Activated naive CD8-positive, alpha-beta T cell treated with anti-CD3 and anti-CD28 coated beads, Interleukin-2, amount 50 U/mL, for 24 hours (primary cell): ENCODE results near the gene C1QTNF3.

ENCODE experiments used
- ATAC-seq: fragments of 150-1000 bp; cut with Tn5 transposase; one replicate; pipeline ENCODE4 v1.10.0; 2021
- DNase-seq: peaks from one replicate; pipeline ENCODE4 v3.0.0; 2021
- H3K27ac Mint-ChIP-seq: one replicate; pipeline ENCODE4 v1.8.0; 2021; ENCODE audit warnings: mild to moderate bottlenecking, mixed read lengths
- H3K27me3 Mint-ChIP-seq: one replicate; pipeline ENCODE4 v1.8.0; 2021; ENCODE audit warnings: mixed read lengths
- H3K36me3 Mint-ChIP-seq: one replicate; pipeline ENCODE4 v1.8.0; 2021; ENCODE audit warnings: low read depth, mixed read lengths
- H3K4me1 Mint-ChIP-seq: one replicate; pipeline ENCODE4 v1.8.0; 2021; ENCODE audit warnings: mixed read lengths
- H3K4me3 Mint-ChIP-seq: one replicate; pipeline ENCODE4 v1.8.0; 2021; ENCODE audit warnings: mild to moderate bottlenecking, moderate library complexity, mixed read lengths
- H3K9me3 Mint-ChIP-seq: one replicate; pipeline ENCODE4 v1.8.0; 2021; ENCODE audit warnings: mixed read lengths

The C1QTNF3 gene

DNA sequence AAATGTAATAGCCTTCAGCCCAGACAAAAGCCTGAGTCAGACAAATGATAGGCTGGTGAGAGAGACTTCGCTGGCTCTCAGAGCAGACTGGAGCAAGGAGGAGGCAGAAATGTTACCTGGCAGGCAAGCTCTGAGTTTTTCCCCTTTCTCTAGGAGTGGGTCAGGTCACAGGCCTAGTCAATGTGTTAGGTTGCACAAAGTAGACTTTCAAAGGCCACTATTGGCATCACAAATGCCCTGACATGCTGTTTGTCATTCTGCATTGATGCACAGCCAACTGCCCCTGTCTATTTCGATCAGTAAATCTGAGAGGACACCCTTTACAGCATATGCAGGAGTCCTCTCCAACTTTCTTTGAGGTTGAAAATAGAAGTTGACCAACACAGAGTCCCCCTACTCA is 15.5 kb upstream of the C1QTNF3 start:
- ATAC-seq, result no peak
- DNase-seq, result no peak
- no peak overlapping the region for H3K4me3 Mint-ChIP-seq
- H3K27me3 Mint-ChIP-seq, result no peaks in the 10 kb centered on the region
- H3K4me1 Mint-ChIP-seq, result peaks cover 2% of the 10 kb centered on the region
- H3K27ac Mint-ChIP-seq, result no peak overlapping the region
- no peaks in the 10 kb centered on the region for H3K9me3 Mint-ChIP-seq
- peaks cover 8% of the 10 kb centered on the region for H3K36me3 Mint-ChIP-seq

DNA sequence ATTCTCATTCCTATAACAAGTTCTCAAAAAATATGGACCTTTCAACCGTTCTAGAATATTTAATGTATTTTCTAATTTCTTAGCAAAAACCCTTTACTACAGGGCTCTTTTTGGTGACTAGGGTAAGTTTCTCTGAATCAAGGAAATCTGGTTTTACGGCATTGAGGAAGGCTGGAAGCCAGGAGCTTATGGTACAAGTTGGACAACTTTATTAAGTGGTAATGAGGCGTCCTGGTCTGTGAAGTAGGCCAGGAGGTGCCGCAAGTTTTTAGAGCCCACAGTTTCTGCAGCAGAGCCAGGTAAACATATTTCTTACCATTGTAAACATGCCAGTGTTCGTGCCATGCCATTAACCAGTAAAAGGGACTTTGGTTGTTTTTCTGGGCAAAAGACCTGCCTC is 14.6 kb upstream of the C1QTNF3 start:
- DNase-seq (no peak), ATAC-seq (no peak)
- no peaks in the 10 kb centered on the region for H3K9me3 Mint-ChIP-seq
- no peak overlapping the region for H3K4me3 Mint-ChIP-seq
- H3K27ac Mint-ChIP-seq, result no peak overlapping the region
- H3K36me3 Mint-ChIP-seq, result peaks cover 8% of the 10 kb centered on the region
- H3K27me3 Mint-ChIP-seq, result no peaks in the 10 kb centered on the region
- H3K4me1 Mint-ChIP-seq, result peaks cover 2% of the 10 kb centered on the region

DNA sequence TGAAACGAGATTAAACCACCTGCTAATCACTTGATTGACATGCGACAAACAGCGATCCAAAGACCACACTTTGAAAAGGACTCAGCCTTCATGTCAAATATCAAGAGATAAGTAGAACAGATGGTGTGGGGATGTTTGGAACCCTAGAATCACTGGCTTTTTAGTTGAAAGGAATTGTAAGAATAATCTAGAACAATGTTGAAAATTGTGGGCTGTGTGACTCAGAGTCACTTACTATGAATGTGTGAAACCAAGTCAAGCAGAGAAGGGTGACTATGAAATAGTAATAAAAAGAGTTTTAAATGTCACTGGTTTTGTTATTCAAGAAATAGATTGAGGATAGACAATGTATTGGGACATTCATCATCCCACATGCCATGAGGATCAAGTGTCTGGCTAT is 14.1 kb upstream of the C1QTNF3 start:
- DNase-seq (no peak), ATAC-seq (no peak)
- Mint-ChIP-seq H3K9me3 (no peaks in the 10 kb centered on the region), H3K4me1 (peaks cover 2% of the 10 kb centered on the region), H3K4me3 (no peak overlapping the region), H3K36me3 (peaks cover 8% of the 10 kb centered on the region), H3K27ac (no peak overlapping the region), H3K27me3 (no peaks in the 10 kb centered on the region)

DNA sequence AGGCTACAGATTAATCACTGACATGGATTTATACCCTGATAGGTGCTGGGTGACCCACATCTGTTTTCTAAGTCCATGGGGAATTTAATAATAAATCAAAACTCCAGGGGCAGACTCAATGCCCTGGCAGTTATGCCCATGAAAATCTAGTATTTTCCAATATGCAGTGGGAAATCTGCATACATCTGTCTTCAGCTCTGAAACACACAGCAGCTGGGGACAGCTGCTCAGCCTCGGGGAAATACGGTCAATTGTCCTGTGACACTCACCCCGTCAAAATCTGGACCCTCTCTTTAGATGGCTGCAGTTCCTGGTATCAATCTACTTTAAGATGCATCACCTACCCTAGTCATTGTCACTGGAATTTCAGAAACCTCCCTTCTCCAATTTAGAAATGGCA is 12.7 kb upstream of the C1QTNF3 start:
- Mint-ChIP-seq H3K9me3 (no peaks in the 10 kb centered on the region), H3K27ac (no peak overlapping the region), H3K4me1 (peaks cover 2% of the 10 kb centered on the region), H3K36me3 (peaks cover 8% of the 10 kb centered on the region), H3K27me3 (no peaks in the 10 kb centered on the region), H3K4me3 (no peak overlapping the region)
- ATAC-seq (no peak), DNase-seq (no peak)

DNA sequence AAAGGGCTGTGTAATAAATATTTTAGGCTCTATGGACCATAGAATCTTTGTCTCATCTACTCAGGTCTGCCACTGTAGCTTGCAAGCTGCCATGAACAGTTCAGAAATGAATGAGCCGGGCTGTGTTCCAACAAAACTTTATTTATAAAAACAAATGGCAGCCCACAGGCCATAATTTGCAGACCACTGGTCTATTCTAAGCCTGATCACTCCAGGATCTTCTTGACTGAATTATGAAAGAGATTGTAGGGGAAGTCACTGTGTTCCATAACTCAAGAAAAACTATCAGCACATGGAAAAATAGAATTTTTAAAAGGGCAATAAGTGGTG is 11.4 kb upstream of the C1QTNF3 start:
- Mint-ChIP-seq H3K9me3 (no peaks in the 10 kb centered on the region), H3K36me3 (peaks cover 11% of the 10 kb centered on the region), H3K4me1 (peaks cover 2% of the 10 kb centered on the region), H3K27ac (no peak overlapping the region), H3K4me3 (no peak overlapping the region), H3K27me3 (no peaks in the 10 kb centered on the region)
- DNase-seq (no peak), ATAC-seq (no peak)

DNA sequence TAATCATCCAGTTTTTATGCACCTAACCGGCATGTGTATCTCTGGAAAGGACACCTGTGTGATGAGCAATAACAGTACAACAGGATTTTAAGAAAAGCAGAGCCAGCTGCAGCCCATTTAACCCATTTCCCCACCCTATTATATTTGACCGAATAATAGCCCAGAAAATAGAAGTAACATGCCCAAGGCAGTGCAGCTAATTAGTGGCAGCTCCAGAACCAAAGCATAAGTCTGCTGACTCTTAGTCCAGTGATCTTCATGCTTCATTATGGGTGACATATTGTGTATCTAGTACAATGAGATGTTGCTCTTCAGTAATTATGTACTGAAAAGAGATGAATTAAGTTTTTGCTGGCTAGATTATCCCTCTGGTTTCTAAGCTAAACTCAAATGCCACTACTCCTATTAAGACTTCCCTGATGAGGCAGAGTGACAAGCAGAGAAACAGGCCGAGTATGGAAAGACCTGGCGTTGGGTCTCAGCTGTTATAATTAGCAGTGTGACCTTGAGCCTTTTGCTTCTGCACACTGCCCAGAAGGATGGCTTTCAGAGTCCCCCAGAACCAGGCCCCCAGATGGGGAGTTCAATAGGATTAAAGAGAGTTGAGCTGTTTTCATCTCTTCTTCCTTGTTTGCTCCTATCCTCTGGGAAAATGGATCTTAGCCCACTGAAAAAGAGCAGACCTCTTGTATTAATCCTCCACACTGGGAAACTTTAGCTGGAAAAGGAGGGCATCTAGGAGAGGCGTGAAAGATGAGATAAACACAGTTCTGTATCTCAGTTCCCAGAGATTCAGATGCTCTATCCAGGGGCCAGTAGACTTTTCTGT is 10.8 kb upstream of the C1QTNF3 start:
- Mint-ChIP-seq H3K9me3 (no peaks in the 10 kb centered on the region), H3K4me1 (peaks cover 2% of the 10 kb centered on the region), H3K27me3 (no peaks in the 10 kb centered on the region), H3K27ac (no peak overlapping the region), H3K36me3 (peaks cover 11% of the 10 kb centered on the region), H3K4me3 (no peak overlapping the region)
- no peak for ATAC-seq
- DNase-seq, result no peak

DNA sequence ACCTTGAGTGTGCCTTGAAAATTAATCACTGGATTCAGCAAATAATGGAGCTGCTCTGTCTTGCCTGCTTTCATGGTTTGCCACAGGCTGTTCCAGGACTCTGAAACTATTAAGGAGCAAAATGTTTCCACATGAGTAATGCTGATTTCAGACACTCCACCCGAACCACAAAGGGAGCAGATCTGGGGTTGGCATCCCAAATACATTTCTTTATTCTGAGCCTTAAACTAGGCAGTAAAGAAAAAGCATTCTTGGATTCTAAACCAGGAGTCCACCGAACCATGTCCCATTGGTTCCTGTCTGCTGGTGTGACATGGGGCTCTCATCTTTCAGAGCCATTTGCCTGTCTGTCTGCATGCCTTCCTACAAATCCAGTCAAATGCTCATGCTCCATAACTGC is 10.1 kb upstream of the C1QTNF3 start:
- ATAC-seq (no peak), DNase-seq (no peak)
- H3K27me3 Mint-ChIP-seq, result no peaks in the 10 kb centered on the region
- no peaks in the 10 kb centered on the region for H3K9me3 Mint-ChIP-seq
- peaks cover 10% of the 10 kb centered on the region for H3K36me3 Mint-ChIP-seq
- peaks cover 2% of the 10 kb centered on the region for H3K4me1 Mint-ChIP-seq
- no peak overlapping the region for H3K4me3 Mint-ChIP-seq
- no peak overlapping the region for H3K27ac Mint-ChIP-seq

DNA sequence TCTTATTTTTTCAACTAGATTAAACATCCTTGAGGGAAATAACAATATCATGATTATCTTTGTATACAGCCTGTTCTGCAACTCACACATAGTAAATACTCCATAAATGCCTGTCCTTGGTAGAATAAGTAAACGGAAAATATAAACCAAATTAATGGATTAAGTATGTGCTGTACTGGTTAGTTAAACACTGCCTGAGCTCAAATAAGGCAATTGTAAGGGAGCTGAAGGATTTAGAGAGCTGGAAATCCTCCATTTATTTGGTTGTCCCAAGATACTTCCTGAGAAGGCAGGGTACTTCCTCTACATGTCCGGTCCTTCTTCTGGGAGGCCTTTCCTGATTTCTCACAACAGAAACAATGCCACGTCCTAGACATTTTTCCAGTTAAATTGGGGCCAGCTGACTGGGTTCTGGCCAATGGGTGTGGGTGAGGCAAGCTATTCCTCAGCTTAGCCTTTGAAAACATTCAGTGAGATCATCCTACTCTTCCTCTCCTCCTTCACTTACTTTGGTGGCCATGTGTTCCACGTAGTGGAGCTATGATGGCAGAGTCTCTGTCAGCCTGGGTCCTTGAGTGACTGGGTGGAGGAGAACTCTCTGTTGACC is 8.5 kb upstream of the C1QTNF3 start:
- no peak for DNase-seq
- no peaks in the 10 kb centered on the region for H3K9me3 Mint-ChIP-seq
- no peak for ATAC-seq
- no peak overlapping the region for H3K27ac Mint-ChIP-seq
- peaks cover 8% of the 10 kb centered on the region for H3K36me3 Mint-ChIP-seq
- no peak overlapping the region for H3K4me3 Mint-ChIP-seq
- no peaks in the 10 kb centered on the region for H3K4me1 Mint-ChIP-seq
- H3K27me3 Mint-ChIP-seq, result no peaks in the 10 kb centered on the region

DNA sequence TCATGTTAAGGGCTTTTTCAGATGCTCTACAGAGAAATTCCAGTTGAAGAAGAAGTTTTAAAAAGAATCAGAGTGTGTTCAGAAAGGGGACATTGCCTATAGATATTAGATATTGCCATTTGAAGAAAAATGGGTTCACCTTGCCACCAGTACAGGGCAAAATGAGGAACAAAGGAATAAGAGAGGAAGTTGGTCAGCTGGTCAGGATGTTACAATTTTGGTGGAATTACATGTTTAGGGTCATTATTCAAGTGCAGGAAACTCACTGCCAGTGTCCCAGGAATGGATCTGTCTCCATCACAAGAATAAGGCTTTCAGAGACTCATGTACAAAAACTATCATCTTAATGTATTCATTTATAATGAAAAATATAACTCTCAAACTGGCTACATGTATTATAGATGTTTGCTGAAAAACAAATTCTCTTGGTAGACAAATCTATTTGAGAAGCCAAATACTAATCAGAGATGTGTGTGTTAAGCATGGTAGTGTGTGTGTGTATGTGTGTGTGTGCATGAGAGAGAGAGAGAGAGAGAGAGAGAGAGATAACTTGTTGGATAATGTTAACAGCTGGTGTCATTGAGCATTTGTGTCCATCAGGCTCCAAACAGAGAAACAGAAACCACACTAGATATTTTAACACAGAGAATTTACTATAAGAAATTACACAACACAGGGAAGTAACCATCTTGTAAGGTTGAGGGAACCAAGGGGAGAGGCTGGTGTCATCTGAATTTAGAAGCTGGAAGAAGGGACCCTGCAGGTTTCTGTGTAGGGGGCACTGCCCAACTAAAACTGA is 5.0 kb upstream of the C1QTNF3 start:
- Mint-ChIP-seq H3K9me3 (no peaks in the 10 kb centered on the region), H3K27me3 (no peaks in the 10 kb centered on the region), H3K4me1 (no peaks in the 10 kb centered on the region), H3K4me3 (no peak overlapping the region), H3K27ac (no peak overlapping the region), H3K36me3 (peaks cover 7% of the 10 kb centered on the region)
- DNase-seq (no peak), ATAC-seq (no peak)

DNA sequence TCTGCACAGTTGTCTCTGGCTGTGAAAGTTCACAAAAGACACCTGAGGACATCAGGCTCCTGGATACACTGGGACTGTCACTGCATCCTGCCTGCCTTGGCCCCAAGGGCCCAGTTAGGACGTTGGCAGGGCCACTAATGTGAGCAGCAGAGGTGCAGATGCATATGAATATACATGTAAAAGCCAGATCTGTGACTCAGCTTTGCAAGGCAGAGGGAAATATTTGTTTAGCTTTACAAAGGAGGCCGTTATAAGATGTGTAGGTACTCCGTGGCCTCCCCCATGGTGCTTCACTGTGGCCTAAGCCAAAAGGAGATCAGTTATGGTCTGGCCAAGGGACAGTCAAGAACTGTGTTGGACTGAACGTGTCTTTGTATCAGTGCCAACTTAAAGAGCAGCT is 4.1 kb upstream of the C1QTNF3 start:
- Mint-ChIP-seq H3K4me3 (no peak overlapping the region), H3K27me3 (no peaks in the 10 kb centered on the region), H3K27ac (no peak overlapping the region), H3K9me3 (no peaks in the 10 kb centered on the region), H3K4me1 (peaks cover 3% of the 10 kb centered on the region), H3K36me3 (peaks cover 7% of the 10 kb centered on the region)
- DNase-seq, result no peak
- no peak for ATAC-seq

DNA sequence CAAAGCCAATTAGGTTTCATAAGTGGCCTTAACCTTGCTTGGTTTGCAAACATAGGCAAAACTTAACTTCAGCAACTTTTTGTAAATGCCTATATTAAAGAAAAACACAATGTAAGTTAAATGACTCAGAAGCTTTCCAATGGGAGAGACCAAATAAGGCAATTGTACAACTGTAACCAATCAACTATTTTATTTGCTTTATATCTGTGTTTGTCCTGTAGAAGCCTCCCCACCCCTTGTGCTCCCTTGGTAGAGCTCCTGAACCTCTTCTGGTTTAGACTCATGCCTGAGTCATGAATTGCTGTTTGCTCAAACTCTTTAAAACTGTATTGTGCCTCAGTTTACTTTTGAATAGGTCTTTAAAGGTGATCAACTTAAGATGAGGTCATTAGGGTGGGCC is 3.0 kb upstream of the C1QTNF3 start:
- Mint-ChIP-seq H3K36me3 (peaks cover 4% of the 10 kb centered on the region), H3K4me1 (peaks cover 3% of the 10 kb centered on the region), H3K27ac (no peak overlapping the region), H3K9me3 (no peaks in the 10 kb centered on the region), H3K27me3 (no peaks in the 10 kb centered on the region), H3K4me3 (no peak overlapping the region)
- no peak for ATAC-seq
- no peak for DNase-seq

DNA sequence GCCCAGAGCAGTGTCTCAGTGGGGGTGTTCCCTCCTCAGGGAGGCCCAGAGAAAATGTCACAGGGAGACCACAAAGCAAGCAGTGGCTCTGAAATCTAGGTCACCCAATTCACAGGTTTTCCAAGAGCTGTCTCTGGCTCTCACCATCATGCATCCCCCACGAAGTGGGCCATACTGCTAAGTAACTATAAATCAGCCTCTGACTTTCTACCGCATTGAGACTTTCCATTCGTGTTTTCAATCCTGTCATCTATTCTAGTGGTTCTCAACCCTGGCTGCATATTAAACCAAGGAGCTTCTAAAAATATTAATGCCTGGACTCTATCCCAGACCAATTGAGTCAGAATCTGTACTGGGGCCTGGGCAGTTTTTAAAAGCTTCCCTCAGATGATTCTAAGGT is 2.0 kb upstream of the C1QTNF3 start:
- no peaks in the 10 kb centered on the region for H3K9me3 Mint-ChIP-seq
- ATAC-seq (peak; percentile 54), DNase-seq (no peak)
- no peaks in the 10 kb centered on the region for H3K27me3 Mint-ChIP-seq
- no peak overlapping the region for H3K4me3 Mint-ChIP-seq
- H3K36me3 Mint-ChIP-seq, result peaks cover 2% of the 10 kb centered on the region
- H3K27ac Mint-ChIP-seq, result no peak overlapping the region
- H3K4me1 Mint-ChIP-seq, result peaks cover 3% of the 10 kb centered on the region

DNA sequence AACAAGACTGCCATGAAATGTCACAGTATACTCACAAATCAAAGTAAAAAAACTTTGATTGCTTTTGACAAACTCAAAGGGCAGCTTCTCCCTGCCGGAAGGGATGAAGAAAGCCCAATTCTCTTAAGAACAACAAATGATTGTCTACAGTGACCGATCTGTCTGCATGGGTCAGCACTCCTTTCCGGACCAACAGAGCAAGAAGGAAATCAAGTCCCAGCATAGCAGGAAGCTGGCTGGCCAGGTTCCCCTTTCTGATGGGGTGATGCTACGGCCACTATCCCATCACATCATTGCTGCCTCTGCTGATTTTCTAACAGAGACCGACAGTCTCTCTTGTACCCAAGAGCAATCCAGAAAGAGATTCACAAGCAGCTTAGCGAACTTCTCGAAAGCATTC is 692 bp downstream of the C1QTNF3 start:
- H3K27ac Mint-ChIP-seq, result no peak overlapping the region
- no peaks in the 10 kb centered on the region for H3K9me3 Mint-ChIP-seq
- no peaks in the 10 kb centered on the region for H3K27me3 Mint-ChIP-seq
- no peak overlapping the region for H3K4me3 Mint-ChIP-seq
- ATAC-seq (no peak), DNase-seq (no peak)
- H3K4me1 Mint-ChIP-seq, result peaks cover 3% of the 10 kb centered on the region
- peaks cover 3% of the 10 kb centered on the region for H3K36me3 Mint-ChIP-seq

DNA sequence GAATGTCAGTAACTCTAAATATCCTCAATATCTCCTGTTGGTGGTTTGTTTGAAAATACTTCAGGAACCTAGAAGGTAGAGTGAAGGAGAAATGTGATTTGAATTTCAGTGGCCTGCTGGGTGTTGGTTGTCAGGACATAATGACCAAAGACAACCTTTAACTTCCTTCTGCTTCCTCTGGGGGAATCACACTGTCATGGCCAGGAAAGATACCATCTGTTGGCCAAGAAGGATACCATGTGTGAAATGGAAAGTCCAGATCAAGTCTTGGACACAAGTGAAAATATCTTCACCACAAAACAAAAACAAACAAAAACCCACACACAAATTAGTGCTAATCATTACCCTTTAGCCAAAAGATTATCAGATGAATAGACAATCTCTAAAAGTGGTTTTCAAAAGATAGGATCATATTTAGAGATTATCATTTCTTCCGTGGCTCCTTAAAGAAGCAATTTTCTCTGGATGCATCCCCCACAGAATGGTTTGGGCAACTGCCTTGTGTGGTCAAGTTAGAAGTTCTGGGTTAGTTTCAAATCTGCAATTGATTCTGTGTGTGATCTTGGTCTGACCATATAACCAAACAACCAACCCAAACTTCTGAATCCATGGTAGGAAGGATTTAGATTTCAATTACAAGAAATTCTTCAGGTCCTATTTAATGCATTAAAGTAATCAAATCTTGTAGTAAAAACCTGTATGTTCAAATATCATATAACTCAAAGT is 1.6 kb downstream of the C1QTNF3 start:
- DNase-seq, result no peak
- no peak overlapping the region for H3K4me3 Mint-ChIP-seq
- H3K9me3 Mint-ChIP-seq, result no peaks in the 10 kb centered on the region
- no peak for ATAC-seq
- H3K27ac Mint-ChIP-seq, result no peak overlapping the region
- H3K4me1 Mint-ChIP-seq, result peaks cover 3% of the 10 kb centered on the region
- no peaks in the 10 kb centered on the region for H3K27me3 Mint-ChIP-seq
- H3K36me3 Mint-ChIP-seq, result peaks cover 3% of the 10 kb centered on the region
